ENCODE data around the gene SH3TC2.

Gene SH3TC2

GRCh38 chr5:149047462-149047861 lies 15.4 kb downstream of the SH3TC2 start:
- H3K4me1 ChIP-seq, result no peaks in the 10 kb centered on the region
- no peaks in the 10 kb centered on the region for H3K79me2 ChIP-seq
- no peak overlapping the region for H3K9ac ChIP-seq
- no peaks in the 10 kb centered on the region for H3K36me3 ChIP-seq (ENCODE audit: control insufficient read depth, insufficient read depth, low read length)
- TF ChIP-seq, protein P1, sequence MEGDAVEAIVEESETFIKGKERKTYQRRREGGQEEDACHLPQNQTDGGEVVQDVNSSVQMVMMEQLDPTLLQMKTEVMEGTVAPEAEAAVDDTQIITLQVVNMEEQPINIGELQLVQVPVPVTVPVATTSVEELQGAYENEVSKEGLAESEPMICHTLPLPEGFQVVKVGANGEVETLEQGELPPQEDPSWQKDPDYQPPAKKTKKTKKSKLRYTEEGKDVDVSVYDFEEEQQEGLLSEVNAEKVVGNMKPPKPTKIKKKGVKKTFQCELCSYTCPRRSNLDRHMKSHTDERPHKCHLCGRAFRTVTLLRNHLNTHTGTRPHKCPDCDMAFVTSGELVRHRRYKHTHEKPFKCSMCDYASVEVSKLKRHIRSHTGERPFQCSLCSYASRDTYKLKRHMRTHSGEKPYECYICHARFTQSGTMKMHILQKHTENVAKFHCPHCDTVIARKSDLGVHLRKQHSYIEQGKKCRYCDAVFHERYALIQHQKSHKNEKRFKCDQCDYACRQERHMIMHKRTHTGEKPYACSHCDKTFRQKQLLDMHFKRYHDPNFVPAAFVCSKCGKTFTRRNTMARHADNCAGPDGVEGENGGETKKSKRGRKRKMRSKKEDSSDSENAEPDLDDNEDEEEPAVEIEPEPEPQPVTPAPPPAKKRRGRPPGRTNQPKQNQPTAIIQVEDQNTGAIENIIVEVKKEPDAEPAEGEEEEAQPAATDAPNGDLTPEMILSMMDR (IDR thresholded peaks at IDR 0.05), result no peak
- H3K4me3 ChIP-seq (ENCODE audit: low read depth, low read length), result no peak overlapping the region
- no peak overlapping the region for H3K27ac ChIP-seq
- no peaks in the 10 kb centered on the region for H3K9me3 ChIP-seq (ENCODE audit: control insufficient read depth, low read length)
- no peak overlapping the region for H3K4me2 ChIP-seq (ENCODE audit: low read length)
- H3K27me3 ChIP-seq (ENCODE audit: control insufficient read depth, insufficient read depth, low read length), result no peaks in the 10 kb centered on the region
- no peak overlapping the region for H2AFZ ChIP-seq

DNA sequence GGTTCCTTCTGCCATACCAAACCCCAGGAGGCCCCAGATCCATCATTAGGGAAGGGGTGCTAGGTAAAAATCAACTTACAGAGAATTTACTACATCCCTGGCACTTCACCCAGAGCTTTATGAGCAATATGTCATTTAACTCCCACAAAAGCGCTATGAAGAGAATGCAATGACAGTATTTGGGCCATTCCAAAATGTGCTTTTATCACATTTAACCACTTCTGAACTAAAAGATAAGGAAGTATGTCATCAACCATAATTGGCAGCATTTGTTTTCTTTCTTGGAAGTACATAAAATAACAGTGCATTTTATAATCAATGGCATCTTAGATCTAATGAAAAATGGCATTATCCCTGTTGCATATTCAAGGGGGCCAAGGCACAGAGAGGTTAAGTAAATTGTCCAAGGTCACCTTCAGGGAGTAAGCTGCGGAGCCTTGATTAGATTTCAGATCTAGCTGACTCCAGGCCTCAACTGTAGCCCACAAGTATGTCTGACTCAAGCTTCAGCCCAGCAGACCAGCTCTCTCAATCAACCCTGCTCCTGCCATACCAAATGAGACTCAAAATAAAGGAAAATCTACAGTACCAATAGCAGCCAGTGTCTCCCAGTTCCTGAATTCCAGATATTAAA lies 16.5 kb downstream of the SH3TC2 start:
- Histone ChIP-seq H3K9me3 (ENCODE audit: control insufficient read depth, low read length) (no peaks in the 10 kb centered on the region), H3K27me3 (ENCODE audit: control insufficient read depth, insufficient read depth, low read length) (no peaks in the 10 kb centered on the region), H3K9ac (no peak overlapping the region), H3K79me2 (no peaks in the 10 kb centered on the region), H3K27ac (no peak overlapping the region), H3K36me3 (ENCODE audit: control insufficient read depth, insufficient read depth, low read length) (no peaks in the 10 kb centered on the region), H3K4me2 (ENCODE audit: low read length) (no peak overlapping the region), H3K4me1 (no peaks in the 10 kb centered on the region), H2AFZ (no peak overlapping the region), H3K4me3 (ENCODE audit: low read depth, low read length) (no peak overlapping the region)
- TF ChIP-seq, protein P1 (IDR thresholded peaks at IDR 0.05), result no peak

DNA sequence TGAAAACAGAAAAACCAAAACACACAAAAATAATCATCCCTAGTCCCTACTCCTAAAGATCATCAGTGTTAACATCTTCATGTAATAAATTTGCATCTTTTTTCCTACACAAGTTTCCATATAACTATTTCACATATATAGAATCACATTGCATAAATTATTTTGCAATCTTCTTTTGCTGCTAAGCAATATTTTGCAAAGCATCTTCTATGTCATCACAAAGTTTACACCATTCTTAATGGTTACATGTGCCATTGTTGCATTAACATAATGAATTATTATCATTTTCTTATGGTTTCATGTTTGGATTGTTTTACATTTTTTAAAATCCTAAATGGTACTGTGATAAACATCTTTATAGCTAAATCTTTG lies 17.8 kb downstream of the SH3TC2 start:
- Histone ChIP-seq H3K4me2 (ENCODE audit: low read length) (no peak overlapping the region), H2AFZ (no peak overlapping the region), H3K36me3 (ENCODE audit: control insufficient read depth, insufficient read depth, low read length) (no peaks in the 10 kb centered on the region), H3K4me1 (no peaks in the 10 kb centered on the region), H3K9ac (no peak overlapping the region), H3K27ac (no peak overlapping the region), H3K79me2 (no peaks in the 10 kb centered on the region), H3K4me3 (ENCODE audit: low read depth, low read length) (no peak overlapping the region), H3K9me3 (ENCODE audit: control insufficient read depth, low read length) (no peaks in the 10 kb centered on the region), H3K27me3 (ENCODE audit: control insufficient read depth, insufficient read depth, low read length) (no peaks in the 10 kb centered on the region)
- TF ChIP-seq, protein P1 (IDR thresholded peaks at IDR 0.05), result no peak

DNA sequence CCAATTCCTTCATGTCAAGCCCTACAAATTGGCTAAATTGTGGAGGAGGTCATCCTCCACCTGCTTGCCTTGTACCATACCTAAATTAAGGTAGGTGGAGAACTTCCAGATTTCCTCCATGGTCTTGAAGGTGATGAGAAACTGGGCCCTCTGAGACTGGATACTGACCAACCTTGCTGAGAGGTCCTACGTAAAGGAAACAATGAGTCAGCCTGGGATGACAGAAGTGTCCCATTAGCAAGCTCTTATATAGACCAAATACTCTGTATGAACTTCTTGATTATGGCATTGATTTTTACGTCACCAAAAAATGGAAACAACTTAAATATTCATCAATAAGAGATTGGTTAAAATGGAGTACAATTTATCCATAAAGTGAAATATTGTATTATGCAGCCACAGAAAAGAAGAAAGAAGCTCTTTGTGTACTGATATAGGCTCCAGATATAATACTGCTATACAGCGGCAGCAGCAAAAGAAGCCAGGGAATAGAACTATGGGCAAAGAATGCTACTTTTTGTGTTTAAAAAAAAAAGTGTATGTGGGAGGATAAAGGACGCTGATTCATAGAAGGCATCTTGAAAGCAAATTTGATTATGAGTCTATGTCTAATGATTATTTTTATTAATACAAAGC lies 18.3 kb downstream of the SH3TC2 start:
- Histone ChIP-seq H2AFZ (no peak overlapping the region), H3K36me3 (ENCODE audit: control insufficient read depth, insufficient read depth, low read length) (no peaks in the 10 kb centered on the region), H3K4me3 (ENCODE audit: low read depth, low read length) (no peak overlapping the region), H3K4me2 (ENCODE audit: low read length) (no peak overlapping the region), H3K9me3 (ENCODE audit: control insufficient read depth, low read length) (no peaks in the 10 kb centered on the region), H3K4me1 (no peaks in the 10 kb centered on the region), H3K9ac (no peak overlapping the region), H3K27me3 (ENCODE audit: control insufficient read depth, insufficient read depth, low read length) (no peaks in the 10 kb centered on the region), H3K27ac (no peak overlapping the region), H3K79me2 (no peaks in the 10 kb centered on the region)
- TF ChIP-seq, protein P1 (IDR thresholded peaks at IDR 0.05), result no peak

DNA sequence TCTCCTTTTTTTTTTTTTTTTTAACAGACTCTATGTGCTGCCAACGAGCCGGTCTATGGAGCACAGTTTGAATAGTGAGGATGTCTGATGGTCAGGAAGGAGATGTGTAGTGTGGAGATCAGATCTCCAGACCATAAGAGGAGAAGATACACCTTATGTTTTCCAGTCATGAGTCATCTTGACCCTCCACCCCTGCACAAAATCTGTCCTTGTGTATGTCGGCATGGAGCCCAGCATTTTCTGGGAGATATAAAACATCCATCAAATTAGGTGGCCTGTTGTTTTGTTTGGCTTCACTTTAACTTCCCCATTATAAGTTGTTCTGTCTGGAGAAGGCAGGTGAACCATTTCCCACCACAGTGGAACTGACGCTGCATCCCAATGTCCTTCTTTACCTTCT lies 19.2 kb downstream of the SH3TC2 start:
- Histone ChIP-seq H3K27ac (no peak overlapping the region), H3K4me3 (ENCODE audit: low read depth, low read length) (no peak overlapping the region), H3K9me3 (ENCODE audit: control insufficient read depth, low read length) (no peaks in the 10 kb centered on the region), H2AFZ (no peak overlapping the region), H3K36me3 (ENCODE audit: control insufficient read depth, insufficient read depth, low read length) (no peaks in the 10 kb centered on the region), H3K4me1 (no peaks in the 10 kb centered on the region), H3K79me2 (no peaks in the 10 kb centered on the region), H3K27me3 (ENCODE audit: control insufficient read depth, insufficient read depth, low read length) (no peaks in the 10 kb centered on the region), H3K4me2 (ENCODE audit: low read length) (no peak overlapping the region), H3K9ac (no peak overlapping the region)
- TF ChIP-seq, protein P1 (IDR thresholded peaks at IDR 0.05), result no peak
